CD14-positive monocyte (primary cell): ENCODE measurements around the gene WDFY4. TPM values are rescaled to one million over a fixed set of nuclear protein-coding genes. Genes with fewer than 3 reads are reported as not detected.

Experiments
- DNase-seq, 3 donors: peaks; one replicate each; pipeline ENCODE4 v3.0.0-alpha.2; 2011 to 2022
- H2AFZ ChIP-seq: 2 replicates; pipeline ENCODE4 v1.6.0; 2012; ENCODE audit warnings: mild to moderate bottlenecking, low read depth, low read length, inconsistent platforms; ENCODE audit not compliant: insufficient read depth, poor library complexity, severe bottlenecking
- H3K27ac ChIP-seq, 2 donors: 1 replicate in 1 of 2; 2 replicates in 1 of 2; pipeline ENCODE4 v1.5.1; 2012 to 2013; ENCODE audit warnings: low read length in 2 of 2, control low read depth in 1 of 2, inconsistent platforms in 1 of 2, low read depth in 1 of 2, mild to moderate bottlenecking in 1 of 2
- H3K27me3 ChIP-seq, 2 donors: one replicate each; pipeline versions ENCODE4 v1.6.0 to v1.6.1; 2011 to 2013; ENCODE audit warnings: low read length in 2 of 2; ENCODE audit not compliant: control insufficient read depth in 2 of 2, insufficient read depth in 2 of 2
- H3K36me3 ChIP-seq, 2 donors: replicated peaks in 1 of 2; 1 replicate in 1 of 2; 2 replicates in 1 of 2; pipeline versions ENCODE4 v1.5.1 to v1.6.1; 2012 to 2013; ENCODE audit warnings: low read length in 2 of 2, control low read depth in 1 of 2, inconsistent platforms in 1 of 2, mild to moderate bottlenecking in 1 of 2; ENCODE audit not compliant: insufficient read depth in 2 of 2, control insufficient read depth in 1 of 2
- H3K4me1 ChIP-seq, 2 donors: 1 replicate in 1 of 2; 2 replicates in 1 of 2; pipeline versions ENCODE4 v1.5.1 to v1.6.1; 2012 to 2013; ENCODE audit warnings: low read length in 2 of 2, control low read depth in 1 of 2, inconsistent platforms in 1 of 2, mild to moderate bottlenecking in 1 of 2, moderate library complexity in 1 of 2; ENCODE audit not compliant: insufficient read depth in 2 of 2, control insufficient read depth in 1 of 2
- H3K4me2 ChIP-seq: replicated peaks from 2 replicates; pipeline ENCODE3; 2012; ENCODE audit warnings: low read length, moderate library complexity, mild to moderate bottlenecking; ENCODE audit not compliant: poor library complexity, severe bottlenecking; ENCODE audit errors: extremely low read depth
- H3K4me3 ChIP-seq, 3 experiments: fragments of 200-600 bp in 1 of 3; sonication (generic) in 1 of 3; replicated peaks in 1 of 3; 1 replicate in 2 of 3; 2 replicates in 1 of 3; pipeline ENCODE4 v1.5.1; 2011 to 2013; ENCODE audit warnings: low read length in 3 of 3, mild to moderate bottlenecking in 3 of 3, control low read depth in 2 of 3, low read depth in 2 of 3, inconsistent platforms in 1 of 3, moderate library complexity in 1 of 3
- H3K79me2 ChIP-seq: 2 replicates; pipeline ENCODE4 v1.6.0; 2012; ENCODE audit warnings: mild to moderate bottlenecking, control low read depth, inconsistent platforms, low read length, moderate library complexity; ENCODE audit not compliant: insufficient read depth
- H3K9ac ChIP-seq: 2 replicates; pipeline ENCODE4 v1.6.0; 2017; ENCODE audit warnings: low read length, mild to moderate bottlenecking; ENCODE audit not compliant: insufficient read depth, poor library complexity, severe bottlenecking
- H3K9me3 ChIP-seq, 2 donors: replicated peaks in 1 of 2; 1 replicate in 1 of 2; 2 replicates in 1 of 2; pipeline versions ENCODE4 v1.5.1 to v1.6.1; 2012 to 2013; ENCODE audit warnings: low read length in 2 of 2, control low read depth in 1 of 2; ENCODE audit not compliant: control insufficient read depth in 1 of 2, insufficient read depth in 1 of 2
- H4K20me1 ChIP-seq: 2 replicates; pipeline ENCODE4 v1.6.0; 2012; ENCODE audit warnings: mild to moderate bottlenecking, low read length, control low read depth, moderate library complexity; ENCODE audit not compliant: insufficient read depth
- H3K27ac Mint-ChIP-seq, 7 donors: one replicate each; pipeline ENCODE4 v1.8.0; 2020; ENCODE audit warnings: mild to moderate bottlenecking in 7 of 7, mixed read lengths in 7 of 7, moderate library complexity in 6 of 7, inconsistent platforms in 2 of 7
- H3K27me3 Mint-ChIP-seq, 3 donors: one replicate each; pipeline ENCODE4 v1.8.0; 2021 to 2022; ENCODE audit warnings: low read depth in 3 of 3, mild to moderate bottlenecking in 3 of 3, mixed read lengths in 3 of 3, moderate library complexity in 3 of 3, inconsistent platforms in 1 of 3
- H3K36me3 Mint-ChIP-seq, 2 donors: one replicate each; pipeline ENCODE4 v1.8.0; 2020; ENCODE audit warnings: mixed read lengths in 2 of 2, inconsistent platforms in 1 of 2, mild to moderate bottlenecking in 1 of 2
- H3K4me1 Mint-ChIP-seq: one replicate; pipeline ENCODE4 v1.8.0; 2020; ENCODE audit warnings: mild to moderate bottlenecking, mixed read lengths
- H3K4me3 Mint-ChIP-seq, 2 donors: one replicate each; pipeline ENCODE4 v1.8.0; 2020; ENCODE audit warnings: mild to moderate bottlenecking in 2 of 2, mixed read lengths in 2 of 2, moderate library complexity in 1 of 2
- H3K9me3 Mint-ChIP-seq, 7 donors: one replicate each; pipeline ENCODE4 v1.8.0; 2020 to 2022; ENCODE audit warnings: mixed read lengths in 7 of 7, mild to moderate bottlenecking in 6 of 7, moderate library complexity in 6 of 7, inconsistent platforms in 2 of 7
- CTCF ChIP-seq: fragments of 200-600 bp; IDR thresholded peaks from one replicate; pipeline ENCODE4 v1.8.0; 2022; ENCODE audit warnings: antibody characterized with exemption, mild to moderate bottlenecking
- WGBS: methylation state at CpG from one replicate; pipeline ENCODE4 v1.1.5; 2013; ENCODE audit warnings: missing lambda C conversion rate; ENCODE audit not compliant: insufficient coverage; 5-methylcytosine and 5-hydroxymethylcytosine counted together
- intact Hi-C, 2 donors: fragments of 100-400 bp; cut with micrococcal nuclease; formaldehyde crosslinking; loops; one replicate each; pipeline versions ENCODE4 v1.15.0 to v1.15.1; 2023
- polyA plus RNA-seq, 3 donors: library from polyadenylated mRNA; depleted of rRNA in 1 of 3; unstranded in 2 of 3; stranded (reverse) in 1 of 3; fragments of 300-500 nt in 2 of 3; fragments of >200 nt in 1 of 3; fragmentation: Illumina TruSeq in 2 of 3; gene quantifications; 1 replicate in 2 of 3; 2 replicates in 1 of 3; pipeline ENCODE4 v1.2.3, GENCODE V29; 2012 to 2021

Gene WDFY4
- polyA plus RNA-seq, 3 donors = 7.5 to 36.1 (median 9.8) TPM

- Mint-ChIP-seq H3K9me3 (no peaks in the 10 kb centered on the region), H3K36me3 (peaks cover 78 to 91% of the 10 kb centered on the region in 2 donors), H3K4me3 (no peak overlapping the region), H3K4me1 (no peaks in the 10 kb centered on the region), H3K27ac (no peak overlapping the region), H3K27me3 (peaks cover 0 to 2% (median 0%) of the 10 kb centered on the region in 3 donors)
- no peak overlapping the region for H2AFZ ChIP-seq
- no peak overlapping the region for H3K27ac ChIP-seq
- H3K79me2 ChIP-seq = no peaks in the 10 kb centered on the region
- no peak for DNase-seq
- H3K4me3 ChIP-seq = no peak overlapping the region
- TF ChIP-seq CTCF = no peak
- H3K4me1 ChIP-seq = no peaks in the 10 kb centered on the region
- H3K9ac ChIP-seq = no peak overlapping the region
- no peaks in the 10 kb centered on the region for H4K20me1 ChIP-seq
- intact Hi-C loops = no loop called here
- no peaks in the 10 kb centered on the region for H3K27me3 ChIP-seq
- H3K9me3 ChIP-seq = no peaks in the 10 kb centered on the region
- H3K36me3 ChIP-seq = peaks cover 80 to 100% of the 10 kb centered on the region in 2 donors
- no peak overlapping the region for H3K4me2 ChIP-seq
These were observed 158.5 kb downstream of the WDFY4 start for GRCh38 chr10:48843198-48843597.

GRCh38 chr10:48844616-48845015 lies 159.9 kb downstream of the WDFY4 start:
- Histone ChIP-seq H3K27me3 (no peaks in the 10 kb centered on the region), H3K4me1 (no peaks in the 10 kb centered on the region), H3K27ac (no peak overlapping the region), H3K4me2 (no peak overlapping the region), H4K20me1 (no peaks in the 10 kb centered on the region), H3K9me3 (no peaks in the 10 kb centered on the region), H3K9ac (no peak overlapping the region), H3K4me3 (no peak overlapping the region), H3K79me2 (no peaks in the 10 kb centered on the region), H2AFZ (no peak overlapping the region), H3K36me3 (peaks cover 75 to 100% of the 10 kb centered on the region in 2 donors)
- no peak for TF ChIP-seq CTCF
- 100% methylated on average over 3 of the region's 3 CpGs for WGBS
- H3K4me1 Mint-ChIP-seq = no peaks in the 10 kb centered on the region
- peaks cover 73 to 89% of the 10 kb centered on the region in 2 donors for H3K36me3 Mint-ChIP-seq
- intact Hi-C loops = no loop called here
- no peaks in the 10 kb centered on the region for H3K9me3 Mint-ChIP-seq
- no peak for DNase-seq
- H3K4me3 Mint-ChIP-seq = no peak overlapping the region
- peaks cover 0 to 2% (median 0%) of the 10 kb centered on the region in 3 donors for H3K27me3 Mint-ChIP-seq
- H3K27ac Mint-ChIP-seq = no peak overlapping the region
